ENCODE data around the gene ZNF24. TPM values are rescaled to one million over a fixed set of nuclear protein-coding genes. Genes with fewer than 3 reads are reported as not detected.
A peak's percentile ranks its signal among the peaks of the same experiment; 100 is the strongest.

Gene ZNF24
- total and polyA plus RNA-seq, 2 experiments from 2014 or later: 52.4 to 75.2 TPM

- no peak within 1 kb of the TSS for H3K27ac ChIP-seq (ENCODE audit: low read depth)
- Mint-ChIP-seq H3K9me3 (no peaks in the 10 kb centered on the region; the same call in 1 of the 3 replicates), H3K4me3 (peak within 1 kb of the TSS; percentile 81), H3K4me1 (peaks cover 7% of the 10 kb centered on the region; the same call in 2 of the 3 replicates), H3K36me3 (ENCODE audit: low read depth) (no peaks in the 10 kb centered on the region), H3K27ac (no peak within 1 kb of the TSS), H3K27me3 (ENCODE audit: insufficient read depth, low read depth, poor library complexity) (peaks cover 3% of the 10 kb centered on the region)
- no peaks in the 10 kb centered on the region for H3K79me2 ChIP-seq (replicated peaks; ENCODE audit: insufficient read depth)
- H3K36me3 ChIP-seq (ENCODE audit: insufficient read depth): no peaks in the 10 kb centered on the region
- ATAC-seq (peak; percentile 90), DNase-seq (ENCODE audit: low spot score) (peak; percentile 94)
- H4K20me1 ChIP-seq (replicated peaks; ENCODE audit: insufficient read depth): no peaks in the 10 kb centered on the region
- peak within 1 kb of the TSS; percentile 93 for H3K4me2 ChIP-seq
- TF ChIP-seq EZH2 (IDR thresholded peaks at IDR 0.05; ENCODE audit: low read depth, unreplicated experiment): no peak
- peak; percentile 43 for TF ChIP-seq CREB1 (CRISPR knock-in tag; IDR thresholded peaks at IDR 0.05; ENCODE audit: low read depth)
- H3K27me3 ChIP-seq (ENCODE audit: insufficient read depth): no peaks in the 10 kb centered on the region
- no peaks in the 10 kb centered on the region for H3F3A ChIP-seq (replicated peaks; ENCODE audit: low read depth)
- peak within 1 kb of the TSS; percentile 82 for H3K4me3 ChIP-seq
- peaks cover 9% of the 10 kb centered on the region for H3K4me1 ChIP-seq (ENCODE audit: insufficient read depth)
- H3K9me2 ChIP-seq (ENCODE audit: insufficient read depth): no peaks in the 10 kb centered on the region
- peak within 1 kb of the TSS; percentile 99 for H2AFZ ChIP-seq
These were observed 32.8 kb upstream of the ZNF24 start, which contains the start of gene ZNF396 for GRCh38 chr18:35376742-35377695. ZNF396 (minus strand) TSS chr18:35377337; CDS start chr18:35374292, 3,045 bp downstream.

GRCh38 chr18:35376393-35376741 is 32.1 kb upstream of the ZNF24 start:
- no peaks in the 10 kb centered on the region for H4K20me1 ChIP-seq (replicated peaks; ENCODE audit: insufficient read depth)
- DNase-seq (ENCODE audit: low spot score) (peak; percentile 64), ATAC-seq (peak; percentile 79)
- peak overlapping the region; percentile 93 for H3K4me2 ChIP-seq
- H3K27ac ChIP-seq (ENCODE audit: low read depth): no peak overlapping the region
- peaks cover 9% of the 10 kb centered on the region for H3K4me1 ChIP-seq (ENCODE audit: insufficient read depth)
- H3K4me3 Mint-ChIP-seq: peak overlapping the region; percentile 81
- H3K4me1 Mint-ChIP-seq: peaks cover 7% of the 10 kb centered on the region; the same call in 2 of the 3 replicates
- H2AFZ ChIP-seq: peak overlapping the region; percentile 99
- H3K9me3 Mint-ChIP-seq: no peaks in the 10 kb centered on the region; the same call in 1 of the 3 replicates
- no peaks in the 10 kb centered on the region for H3F3A ChIP-seq (replicated peaks; ENCODE audit: low read depth)
- no peaks in the 10 kb centered on the region for H3K27me3 ChIP-seq (ENCODE audit: insufficient read depth)
- peak overlapping the region; percentile 82 for H3K4me3 ChIP-seq
- no peak overlapping the region for H3K27ac Mint-ChIP-seq
- no peaks in the 10 kb centered on the region for H3K36me3 Mint-ChIP-seq (ENCODE audit: low read depth)
- no peaks in the 10 kb centered on the region for H3K9me2 ChIP-seq (ENCODE audit: insufficient read depth)
- H3K36me3 ChIP-seq (ENCODE audit: insufficient read depth): no peaks in the 10 kb centered on the region
- H3K79me2 ChIP-seq (replicated peaks; ENCODE audit: insufficient read depth): no peaks in the 10 kb centered on the region
- TF ChIP-seq ZNF462 (CRISPR knock-in tag; IDR thresholded peaks at IDR 0.05) (no peak), POLR2AphosphoS5 (IDR thresholded peaks at IDR 0.05; ENCODE audit: low read depth) (0 out of 2 replicates have a peak, but pooled peaks have one; percentile 3), NANOG (IDR thresholded peaks at IDR 0.05; ENCODE audit: borderline replicate concordance) (no peak), EZH2 (IDR thresholded peaks at IDR 0.05; ENCODE audit: low read depth, unreplicated experiment) (no peak), ETS1 (IDR thresholded peaks at IDR 0.05) (no peak), CREB1 (CRISPR knock-in tag; IDR thresholded peaks at IDR 0.05; ENCODE audit: low read depth) (no peak), JUNB (IDR thresholded peaks at IDR 0.05; ENCODE audit: unreplicated experiment) (no peak)
- H3K27me3 Mint-ChIP-seq (ENCODE audit: insufficient read depth, low read depth, poor library complexity): peaks cover 3% of the 10 kb centered on the region
